Sigmoid colon (tissue), 4 donors: ENCODE results near the gene SEMA4B.

ENCODE experiments used
- EP300 ChIP-seq, 4 donors: sonication (generic); formaldehyde crosslinking; IDR thresholded peaks; one replicate each; pipeline ENCODE4 v1.6.1; 2017; ENCODE audit warnings: antibody characterized with exemption in 4 of 4
- TF ChIP-seq, protein P1 (sequence below), 4 experiments: fragments of 450-650 bp in 3 of 4; fragments of 200-600 bp in 1 of 4; IDR thresholded peaks; one replicate each; pipeline ENCODE4 v1.5.1; 2016 to 2019; ENCODE audit warnings: antibody characterized with exemption in 4 of 4, mild to moderate bottlenecking in 3 of 4, moderate library complexity in 2 of 4

GRCh38 chr15:90178468-90179435 lies 22.4 kb upstream of the SEMA4B start:
- TF ChIP-seq, protein P1, sequence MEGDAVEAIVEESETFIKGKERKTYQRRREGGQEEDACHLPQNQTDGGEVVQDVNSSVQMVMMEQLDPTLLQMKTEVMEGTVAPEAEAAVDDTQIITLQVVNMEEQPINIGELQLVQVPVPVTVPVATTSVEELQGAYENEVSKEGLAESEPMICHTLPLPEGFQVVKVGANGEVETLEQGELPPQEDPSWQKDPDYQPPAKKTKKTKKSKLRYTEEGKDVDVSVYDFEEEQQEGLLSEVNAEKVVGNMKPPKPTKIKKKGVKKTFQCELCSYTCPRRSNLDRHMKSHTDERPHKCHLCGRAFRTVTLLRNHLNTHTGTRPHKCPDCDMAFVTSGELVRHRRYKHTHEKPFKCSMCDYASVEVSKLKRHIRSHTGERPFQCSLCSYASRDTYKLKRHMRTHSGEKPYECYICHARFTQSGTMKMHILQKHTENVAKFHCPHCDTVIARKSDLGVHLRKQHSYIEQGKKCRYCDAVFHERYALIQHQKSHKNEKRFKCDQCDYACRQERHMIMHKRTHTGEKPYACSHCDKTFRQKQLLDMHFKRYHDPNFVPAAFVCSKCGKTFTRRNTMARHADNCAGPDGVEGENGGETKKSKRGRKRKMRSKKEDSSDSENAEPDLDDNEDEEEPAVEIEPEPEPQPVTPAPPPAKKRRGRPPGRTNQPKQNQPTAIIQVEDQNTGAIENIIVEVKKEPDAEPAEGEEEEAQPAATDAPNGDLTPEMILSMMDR (IDR thresholded peaks at IDR 0.05) = no peak
- TF ChIP-seq EP300 (IDR thresholded peaks at IDR 0.05) = no peak
